HepG2 (cell line): Measurements from ENCODE around the gene BEGAIN. TPM values are rescaled to one million over a fixed set of nuclear protein-coding genes. Genes with fewer than 3 reads are reported as not detected.

Source experiments
- ATAC-seq: fragments of 200-7000 bp; cut with Tn5 transposase; 3 replicates; pipeline ENCODE4 v1.9.1; 2020; ENCODE audit warnings: mild to moderate bottlenecking, moderate library complexity
- BruUV-seq: library from RNA; stranded (reverse); fragments of 400-500 nt; replicated peaks from 2 replicates; lab custom pipeline; 2021; lab: Mats Ljungman, UMichigan
- CTCF ChIA-PET: fragments of 300-600 bp; formaldehyde crosslinking; extraction: SDS; loops from one replicate; lab custom pipeline; 2021; ENCODE audit warnings: low total read pairs, inconsistent platforms, low intra/inter-chr PET ratio; lab: Yijun Ruan, JAX
- POLR2A ChIA-PET: fragments of 350-600 bp; sonication (Branson Sonifier 250); formaldehyde crosslinking; loops from one replicate; lab custom pipeline; 2020; ENCODE audit warnings: antibody characterized with exemption, inconsistent platforms; lab: Yijun Ruan, JAX
- DNase-seq: peaks from one replicate; pipeline ENCODE4 v3.0.0-alpha.2; 2015; ENCODE audit warnings: low spot score
- FAIRE-seq: peaks from 3 replicates; lab custom pipeline; 2011; peaks lifted over from hg19 to GRCh38; lab: Jason Lieb, UNC
- H2AFZ ChIP-seq: one replicate; pipeline ENCODE4 v1.6.1; 2011; ENCODE audit warnings: low read length, inconsistent platforms
- H3K27ac ChIP-seq: fragments of 300-600 bp; 3 replicates; pipeline ENCODE4 v1.8.0; 2011; ENCODE audit warnings: mixed run types, mild to moderate bottlenecking, mixed read lengths, low read length, inconsistent platforms; ENCODE audit not compliant: insufficient read depth; ENCODE audit errors: extremely low read length
- H3K27me3 ChIP-seq, 2 experiments: fragments of 200-600 bp in 1 of 2; 2 replicates in 1 of 2; 3 replicates in 1 of 2; pipeline versions ENCODE4 v1.6.0 to v1.8.0; 2011; ENCODE audit warnings: low read length in 2 of 2, mild to moderate bottlenecking in 2 of 2, moderate library complexity in 2 of 2, inconsistent platforms in 1 of 2; ENCODE audit not compliant: insufficient read depth in 2 of 2, control insufficient read depth in 1 of 2
- H3K36me3 ChIP-seq, 2 experiments: fragments of 200-600 bp in 1 of 2; replicated peaks in 1 of 2; 2 replicates in 1 of 2; 3 replicates in 1 of 2; pipeline versions ENCODE4 v1.5.1 to v1.8.0; 2011; ENCODE audit warnings: low read length in 2 of 2, inconsistent platforms in 1 of 2; ENCODE audit not compliant: insufficient read depth in 2 of 2, control insufficient read depth in 1 of 2
- H3K4me1 ChIP-seq: 2 replicates; pipeline ENCODE4 v1.5.1; 2012; ENCODE audit warnings: low read length, inconsistent platforms; ENCODE audit not compliant: insufficient read depth
- H3K4me2 ChIP-seq: 2 replicates; pipeline ENCODE4 v1.6.0; 2011; ENCODE audit warnings: low read depth, low read length, inconsistent platforms
- H3K4me3 ChIP-seq, 3 experiments: fragments of 200-600 bp in 1 of 3; sonication (generic), shearing (Covaris generic) in 1 of 3; replicated peaks in 1 of 3; 2 replicates each; pipeline ENCODE4 v1.5.1; 2011 to 2016; ENCODE audit warnings: low read length in 3 of 3, inconsistent platforms in 2 of 3, low read depth in 2 of 3, mild to moderate bottlenecking in 2 of 3, control low read depth in 1 of 3, mixed read lengths in 1 of 3; ENCODE audit not compliant: insufficient read depth in 1 of 3
- H3K79me2 ChIP-seq: one replicate; pipeline ENCODE4 v1.6.1; 2011; ENCODE audit warnings: low read length, inconsistent platforms; ENCODE audit not compliant: insufficient read depth
- H3K9ac ChIP-seq: 2 replicates; pipeline ENCODE4 v1.6.0; 2011; ENCODE audit warnings: mild to moderate bottlenecking, low read depth, low read length, inconsistent platforms; ENCODE audit not compliant: insufficient read depth
- H3K9me3 ChIP-seq: 2 replicates; pipeline ENCODE4 v1.5.1; 2012; ENCODE audit warnings: mild to moderate bottlenecking, low read length
- H4K20me1 ChIP-seq: 2 replicates; pipeline ENCODE4 v1.6.0; 2011; ENCODE audit warnings: inconsistent platforms, mild to moderate bottlenecking, low read length, moderate library complexity; ENCODE audit not compliant: insufficient read depth
- HMGXB4 ChIP-seq, 2 experiments: sonication (generic) in 1 of 2; formaldehyde crosslinking in 1 of 2; IDR thresholded peaks; 2 replicates each; pipeline versions ENCODE4 v1.4.0 to v1.6.1; 2018 to 2020; ENCODE audit warnings: missing genetic modification reagents in 2 of 2, borderline replicate concordance in 1 of 2, low read depth in 1 of 2, mild to moderate bottlenecking in 1 of 2, missing biosample characterization in 1 of 2
- IRF2 ChIP-seq: IDR thresholded peaks from 2 replicates; pipeline ENCODE4 v1.6.1; 2018; ENCODE audit warnings: missing genetic modification reagents, missing compliant biosample characterization
- KDM3A ChIP-seq: IDR thresholded peaks from 2 replicates; pipeline ENCODE4 v1.6.1; 2018; ENCODE audit warnings: low read depth, missing compliant biosample characterization
- MYPOP ChIP-seq: sonication (generic); formaldehyde crosslinking; IDR thresholded peaks from 2 replicates; pipeline ENCODE4 v1.8.1; 2023; ENCODE audit warnings: mild to moderate bottlenecking, moderate library complexity, missing genetic modification reagents
- PCBP1 ChIP-seq: fragments of 200-400 bp; formaldehyde crosslinking; IDR thresholded peaks from 2 replicates; pipeline ENCODE4 v1.6.1; 2017; ENCODE audit warnings: mild to moderate bottlenecking, low read depth, low read length, borderline replicate concordance
- SIN3B ChIP-seq: fragments of 150-350 bp; IDR thresholded peaks from 2 replicates; pipeline ENCODE4 v1.6.1; 2014; ENCODE audit warnings: low read length
- SPEN ChIP-seq: sonication (generic); formaldehyde crosslinking; IDR thresholded peaks from 2 replicates; pipeline ENCODE4 v1.5.1; 2020; ENCODE audit warnings: low read depth, mild to moderate bottlenecking, missing genetic modification reagents
- ZFP36L2 ChIP-seq: sonication (generic); formaldehyde crosslinking; IDR thresholded peaks from 2 replicates; pipeline ENCODE4 v1.4.0; 2020; ENCODE audit warnings: missing genetic modification reagents
- ZNF407 ChIP-seq: sonication (generic); formaldehyde crosslinking; IDR thresholded peaks from one replicate; pipeline ENCODE4 v1.5.1; 2020; ENCODE audit warnings: mild to moderate bottlenecking, missing genetic modification reagents; ENCODE audit errors: not compliant biosample characterization
- ZNF800 ChIP-seq: sonication (generic); formaldehyde crosslinking; IDR thresholded peaks from 2 replicates; pipeline ENCODE4 v1.4.0; 2020; ENCODE audit warnings: missing genetic modification reagents
- WGBS: methylation state at CpG from one replicate; pipeline ENCODE4 v1.1.6; 2017; ENCODE audit warnings: low lambda C conversion rate; 5-methylcytosine and 5-hydroxymethylcytosine counted together
- in situ Hi-C: cut with HindIII; loops from 2 replicates; pipeline ENCODE4 v1.10.0; 2017; ENCODE audit warnings: low pct_unique_long_range_greater_than_20kb; ENCODE audit not compliant: extremely low pct_ligation_motif_present
- intact Hi-C: fragments of 100-400 bp; cut with micrococcal nuclease; formaldehyde crosslinking; loops from one replicate; pipeline ENCODE4 v1.10.0; 2022; ENCODE audit not compliant: unreplicated experiment
- polyA plus RNA-seq, 8 experiments: library from polyadenylated mRNA; depleted of rRNA in 3 of 8; stranded (reverse) in 7 of 8; unstranded in 1 of 8; fragments of >200 nt; fragmentation: Illumina TruSeq in 4 of 8; extraction: Trizol in 4 of 8; gene quantifications; 2 replicates each; pipeline versions ENCODE4 v1.2.1 to v1.2.3, GENCODE V29; 2011 to 2016; ENCODE audit warnings: low read depth in 4 of 8, missing spikeins in 1 of 8, mixed read lengths in 1 of 8; ENCODE audit not compliant: insufficient read depth in 1 of 8
- total RNA-seq, 5 experiments: library from RNA; depleted of rRNA; stranded (reverse); fragments of >200 nt; fragmentation: Illumina TruSeq; extraction: Trizol; gene quantifications; 2 replicates each; pipeline ENCODE4 v1.2.3, GENCODE V29; 2016; ENCODE audit warnings: low read depth in 1 of 5

BEGAIN gene
- total and polyA plus RNA-seq, 2 of the 13 experiments (the other 11 are each of a cell fraction or from before 2014, with no cell fraction given), result not detected

GRCh38 chr14:100608586-100609330 is 21.5 kb upstream of the BEGAIN start:
- Histone ChIP-seq H2AFZ (no peak overlapping the region), H3K79me2 (no peaks in the 10 kb centered on the region), H3K36me3 (no peaks in the 10 kb centered on the region), H3K9me3 (no peaks in the 10 kb centered on the region), H3K4me2 (no peak overlapping the region), H3K4me3 (no peak overlapping the region), H3K9ac (no peak overlapping the region), H3K27ac (no peak overlapping the region), H3K4me1 (no peaks in the 10 kb centered on the region), H4K20me1 (no peaks in the 10 kb centered on the region), H3K27me3 (peaks cover 4 to 41% of the 10 kb centered on the region in 2 experiments; a peak in 3 of 5 replicates)
- ATAC-seq, result no peak
- in situ Hi-C loops (no loop called here), intact Hi-C loops (no loop called here)
- POLR2A ChIA-PET, result no interaction called here
- no peak for FAIRE-seq
- CTCF ChIA-PET, result no interaction called here
- no peak for DNase-seq
- 28% methylated on average over 12 of the region's 19 CpGs for WGBS
- no TSS peak for BruUV-seq
- no peak for TF ChIP-seq SPEN (CRISPR knock-in tag)
- no peak for TF ChIP-seq ZNF407 (CRISPR knock-in tag)
- no peak for TF ChIP-seq ZNF800 (CRISPR knock-in tag)
- no peak for TF ChIP-seq IRF2
- TF ChIP-seq ZFP36L2 (CRISPR knock-in tag), result no peak
- no peak for TF ChIP-seq HMGXB4 (CRISPR knock-in tag; IDR thresholded peaks at IDR 0.05; ENCODE audit: borderline replicate concordance in 1 of 2, low read depth in 1 of 2)
- no peak for TF ChIP-seq MYPOP (CRISPR knock-in tag)
- no peak for TF ChIP-seq SIN3B
- no peak for TF ChIP-seq PCBP1
- no peak for TF ChIP-seq KDM3A (CRISPR knock-in tag)
